Measurements from ENCODE around the gene NPHP1.
"Not testable (repeated sequence)": the region's sequence is repeated elsewhere in the genome, so short reads cannot be mapped to it uniquely, and the experiment has no call there.

NPHP1 gene

GRCh38 chr2:110190169-110190568 lies 14.6 kb downstream of the NPHP1 start:
- not testable (repeated sequence) for ATAC-seq

DNA sequence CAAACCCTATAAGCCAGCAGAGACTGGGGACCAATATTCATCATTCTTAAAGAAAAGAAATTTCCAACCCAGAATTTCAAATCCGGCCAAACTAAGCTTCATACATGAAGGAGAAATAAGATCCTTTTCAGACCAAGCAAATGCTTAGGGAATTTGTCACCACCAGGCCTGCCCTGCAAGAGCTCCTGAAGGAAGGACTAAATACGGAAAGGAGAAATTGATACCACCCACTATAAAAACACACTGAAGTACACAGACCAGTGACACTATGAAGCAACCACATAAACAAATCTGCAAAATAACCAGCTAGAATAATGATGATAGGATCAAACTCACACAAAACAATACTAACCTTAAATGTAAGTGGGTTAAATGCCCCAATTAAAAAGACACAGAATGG lies 22.4 kb downstream of the NPHP1 start:
- ATAC-seq, result no peak
- TF ChIP-seq GLIS3 (CRISPR knock-in tag; IDR thresholded peaks at IDR 0.05), result no peak
- TF ChIP-seq RARB (CRISPR knock-in tag; IDR thresholded peaks at IDR 0.05), result no peak
- TF ChIP-seq, protein P1, sequence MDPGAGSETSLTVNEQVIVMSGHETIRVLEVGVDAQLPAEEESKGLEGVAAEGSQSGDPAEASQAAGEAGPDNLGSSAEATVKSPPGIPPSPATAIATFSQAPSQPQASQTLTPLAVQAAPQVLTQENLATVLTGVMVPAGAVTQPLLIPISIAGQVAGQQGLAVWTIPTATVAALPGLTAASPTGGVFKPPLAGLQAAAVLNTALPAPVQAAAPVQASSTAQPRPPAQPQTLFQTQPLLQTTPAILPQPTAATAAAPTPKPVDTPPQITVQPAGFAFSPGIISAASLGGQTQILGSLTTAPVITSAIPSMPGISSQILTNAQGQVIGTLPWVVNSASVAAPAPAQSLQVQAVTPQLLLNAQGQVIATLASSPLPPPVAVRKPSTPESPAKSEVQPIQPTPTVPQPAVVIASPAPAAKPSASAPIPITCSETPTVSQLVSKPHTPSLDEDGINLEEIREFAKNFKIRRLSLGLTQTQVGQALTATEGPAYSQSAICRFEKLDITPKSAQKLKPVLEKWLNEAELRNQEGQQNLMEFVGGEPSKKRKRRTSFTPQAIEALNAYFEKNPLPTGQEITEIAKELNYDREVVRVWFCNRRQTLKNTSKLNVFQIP (CRISPR knock-in tag; IDR thresholded peaks at IDR 0.05; ENCODE audit: borderline replicate concordance, low read depth), result no peak
- TF ChIP-seq ZNF8 (CRISPR knock-in tag; IDR thresholded peaks at IDR 0.05), result no peak
- TF ChIP-seq ZFP30 (CRISPR knock-in tag; IDR thresholded peaks at IDR 0.05), result no peak
- no peak for TF ChIP-seq TCF4 (CRISPR knock-in tag; IDR thresholded peaks at IDR 0.05; ENCODE audit: borderline replicate concordance)
- no peak for TF ChIP-seq ZC3H10 (CRISPR knock-in tag; IDR thresholded peaks at IDR 0.05)

GRCh38 chr2:110180036-110180435 lies 24.8 kb downstream of the NPHP1 start:
- no peak for ATAC-seq

GRCh38 chr2:110173523-110173922 lies 31.3 kb downstream of the NPHP1 start:
- ATAC-seq, result no peak
- no peak for TF ChIP-seq OSR1 (CRISPR knock-in tag; IDR thresholded peaks at IDR 0.05)
- TF ChIP-seq GLIS3 (CRISPR knock-in tag; IDR thresholded peaks at IDR 0.05), result no peak
- TF ChIP-seq TSHZ2 (CRISPR knock-in tag; IDR thresholded peaks at IDR 0.05), result no peak
- no peak for TF ChIP-seq PATZ1 (CRISPR knock-in tag; IDR thresholded peaks at IDR 0.05; ENCODE audit: borderline replicate concordance)
- TF ChIP-seq, protein P2, sequence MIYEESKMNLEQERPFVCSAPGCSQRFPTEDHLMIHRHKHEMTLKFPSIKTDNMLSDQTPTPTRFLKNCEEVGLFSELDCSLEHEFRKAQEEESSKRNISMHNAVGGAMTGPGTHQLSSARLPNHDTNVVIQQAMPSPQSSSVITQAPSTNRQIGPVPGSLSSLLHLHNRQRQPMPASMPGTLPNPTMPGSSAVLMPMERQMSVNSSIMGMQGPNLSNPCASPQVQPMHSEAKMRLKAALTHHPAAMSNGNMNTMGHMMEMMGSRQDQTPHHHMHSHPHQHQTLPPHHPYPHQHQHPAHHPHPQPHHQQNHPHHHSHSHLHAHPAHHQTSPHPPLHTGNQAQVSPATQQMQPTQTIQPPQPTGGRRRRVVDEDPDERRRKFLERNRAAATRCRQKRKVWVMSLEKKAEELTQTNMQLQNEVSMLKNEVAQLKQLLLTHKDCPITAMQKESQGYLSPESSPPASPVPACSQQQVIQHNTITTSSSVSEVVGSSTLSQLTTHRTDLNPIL (CRISPR knock-in tag; IDR thresholded peaks at IDR 0.05; ENCODE audit: low read depth), result no peak
- no peak for TF ChIP-seq BACH2 (CRISPR knock-in tag; IDR thresholded peaks at IDR 0.05; ENCODE audit: borderline replicate concordance)
- no peak for TF ChIP-seq ZNF565 (CRISPR knock-in tag; conservative IDR thresholded peaks at IDR 0.05; ENCODE audit: low read depth)
- no peak for TF ChIP-seq CSDC2 (CRISPR knock-in tag; IDR thresholded peaks at IDR 0.05)
- no peak for TF ChIP-seq ZFP3 (CRISPR knock-in tag; IDR thresholded peaks at IDR 0.05)
- TF ChIP-seq ISL1 (CRISPR knock-in tag; IDR thresholded peaks at IDR 0.05), result no peak

More at GRCh38 chr2:110180036-110180435, 24.8 kb downstream of the NPHP1 start:
- no peak for TF ChIP-seq ISL1 (CRISPR knock-in tag; IDR thresholded peaks at IDR 0.05)
- TF ChIP-seq ZFP3 (CRISPR knock-in tag; IDR thresholded peaks at IDR 0.05), result no peak
- TF ChIP-seq, protein P3, sequence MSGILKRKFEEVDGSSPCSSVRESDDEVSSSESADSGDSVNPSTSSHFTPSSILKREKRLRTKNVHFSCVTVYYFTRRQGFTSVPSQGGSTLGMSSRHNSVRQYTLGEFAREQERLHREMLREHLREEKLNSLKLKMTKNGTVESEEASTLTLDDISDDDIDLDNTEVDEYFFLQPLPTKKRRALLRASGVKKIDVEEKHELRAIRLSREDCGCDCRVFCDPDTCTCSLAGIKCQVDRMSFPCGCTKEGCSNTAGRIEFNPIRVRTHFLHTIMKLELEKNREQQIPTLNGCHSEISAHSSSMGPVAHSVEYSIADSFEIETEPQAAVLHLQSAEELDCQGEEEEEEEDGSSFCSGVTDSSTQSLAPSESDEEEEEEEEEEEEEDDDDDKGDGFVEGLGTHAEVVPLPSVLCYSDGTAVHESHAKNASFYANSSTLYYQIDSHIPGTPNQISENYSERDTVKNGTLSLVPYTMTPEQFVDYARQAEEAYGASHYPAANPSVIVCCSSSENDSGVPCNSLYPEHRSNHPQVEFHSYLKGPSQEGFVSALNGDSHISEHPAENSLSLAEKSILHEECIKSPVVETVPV (CRISPR knock-in tag; IDR thresholded peaks at IDR 0.05), result no peak
- TF ChIP-seq, protein P2 (CRISPR knock-in tag; IDR thresholded peaks at IDR 0.05; ENCODE audit: low read depth), result no peak
- no peak for TF ChIP-seq TCF4 (CRISPR knock-in tag; IDR thresholded peaks at IDR 0.05; ENCODE audit: borderline replicate concordance)
- no peak for TF ChIP-seq PPARA (CRISPR knock-in tag; IDR thresholded peaks at IDR 0.05; ENCODE audit: borderline replicate concordance)
- TF ChIP-seq TOX (CRISPR knock-in tag; IDR thresholded peaks at IDR 0.05; ENCODE audit: borderline replicate concordance), result no peak
